NOMO-1 treated with dmso at 0.1 percent for 144 hours (cell line): Measurements from ENCODE around the gene KRT9.

Experiments
- DNase-seq: peaks from one replicate; lab custom pipeline; 2025; ENCODE audit not compliant: unreplicated experiment; lab: John Stamatoyannopoulos, UW

Gene KRT9

DNA sequence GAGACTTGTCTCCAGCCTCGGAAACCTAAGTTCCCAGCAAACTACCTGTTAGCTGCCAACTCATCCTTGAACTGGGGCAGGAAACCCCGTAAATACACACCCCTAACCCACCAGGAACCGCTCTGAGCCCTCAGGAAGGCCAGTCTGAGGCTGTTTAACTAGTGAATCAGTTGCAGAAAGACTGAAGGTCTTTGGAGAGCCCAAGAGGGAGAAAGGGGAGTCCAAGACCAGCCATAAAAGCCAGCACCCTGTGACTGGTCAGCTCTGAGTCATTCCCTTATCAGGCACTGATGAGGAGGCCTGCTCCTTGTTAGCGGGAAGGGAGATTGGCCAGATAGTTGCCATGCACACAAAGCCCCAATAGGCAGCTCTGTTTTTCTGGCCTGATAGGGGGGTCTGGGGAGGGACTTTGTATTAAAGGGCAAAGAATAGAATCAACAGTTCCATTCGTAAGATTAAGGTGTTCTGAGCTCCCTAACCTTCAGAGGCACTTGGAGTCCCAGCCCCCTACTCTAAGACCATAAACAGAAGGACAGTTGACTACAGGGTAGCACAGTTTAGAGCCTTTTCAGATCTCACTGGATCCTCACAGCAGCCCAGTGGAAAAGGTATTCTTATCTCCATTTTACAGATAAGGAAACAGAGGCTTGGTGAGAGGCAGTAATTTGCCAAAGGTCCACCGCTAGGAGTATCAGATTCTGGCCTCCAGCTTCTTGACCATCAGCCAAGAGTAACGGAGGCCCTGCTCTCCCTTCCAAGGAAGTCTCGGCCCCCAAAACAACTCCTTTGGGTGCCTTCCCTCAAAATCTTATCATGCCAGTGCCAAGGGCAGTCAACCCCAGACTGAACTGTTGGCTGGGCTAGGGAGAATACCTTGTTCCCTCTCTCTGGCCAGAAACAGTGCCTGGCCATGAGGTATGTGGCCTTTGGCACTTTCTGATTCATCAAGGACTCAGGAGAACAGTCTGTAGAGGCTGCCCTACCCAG is 41.5 kb downstream of the KRT9 start:
- DNase-seq = no peak

DNA sequence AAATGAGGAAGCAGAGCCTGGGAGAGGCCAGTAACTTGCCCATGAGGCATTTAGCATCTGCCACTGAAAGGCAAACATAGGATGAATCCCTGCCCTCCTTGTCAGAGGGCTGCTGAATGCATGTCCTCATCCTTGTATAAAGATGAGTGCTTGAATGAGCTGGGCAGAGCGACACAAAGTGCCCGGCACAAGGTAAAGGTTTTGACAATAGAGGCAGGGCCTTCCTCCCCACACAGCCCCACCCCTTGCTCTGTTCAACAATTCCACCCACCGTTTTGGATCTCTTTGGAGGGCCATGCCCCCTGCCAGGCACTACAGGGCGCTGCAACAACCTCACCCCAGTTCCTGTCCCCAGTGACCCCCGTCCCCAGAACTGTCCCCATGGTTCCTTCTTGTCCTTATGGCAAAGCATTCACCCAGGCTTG is 42.4 kb downstream of the KRT9 start:
- DNase-seq = no peak

DNA sequence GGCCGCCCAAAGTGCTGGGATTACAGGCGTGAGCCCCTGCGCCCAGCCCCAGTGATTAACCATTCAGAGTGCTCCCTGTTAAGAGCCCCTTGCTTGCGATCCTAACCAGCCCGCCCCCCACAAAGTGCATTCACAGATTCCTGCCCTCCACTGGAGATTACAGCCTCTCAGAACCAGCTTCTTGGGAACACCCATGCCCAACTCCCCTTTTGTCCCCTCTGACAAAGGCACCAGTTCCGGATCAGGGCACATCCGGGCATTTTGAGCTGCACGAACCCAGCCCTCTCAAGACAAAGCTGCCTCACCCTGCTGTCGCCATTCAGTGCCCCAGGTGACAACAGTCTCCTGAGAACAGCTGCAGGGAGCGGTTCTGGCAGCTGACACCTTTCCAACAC is 42.9 kb downstream of the KRT9 start:
- DNase-seq = no peak

DNA sequence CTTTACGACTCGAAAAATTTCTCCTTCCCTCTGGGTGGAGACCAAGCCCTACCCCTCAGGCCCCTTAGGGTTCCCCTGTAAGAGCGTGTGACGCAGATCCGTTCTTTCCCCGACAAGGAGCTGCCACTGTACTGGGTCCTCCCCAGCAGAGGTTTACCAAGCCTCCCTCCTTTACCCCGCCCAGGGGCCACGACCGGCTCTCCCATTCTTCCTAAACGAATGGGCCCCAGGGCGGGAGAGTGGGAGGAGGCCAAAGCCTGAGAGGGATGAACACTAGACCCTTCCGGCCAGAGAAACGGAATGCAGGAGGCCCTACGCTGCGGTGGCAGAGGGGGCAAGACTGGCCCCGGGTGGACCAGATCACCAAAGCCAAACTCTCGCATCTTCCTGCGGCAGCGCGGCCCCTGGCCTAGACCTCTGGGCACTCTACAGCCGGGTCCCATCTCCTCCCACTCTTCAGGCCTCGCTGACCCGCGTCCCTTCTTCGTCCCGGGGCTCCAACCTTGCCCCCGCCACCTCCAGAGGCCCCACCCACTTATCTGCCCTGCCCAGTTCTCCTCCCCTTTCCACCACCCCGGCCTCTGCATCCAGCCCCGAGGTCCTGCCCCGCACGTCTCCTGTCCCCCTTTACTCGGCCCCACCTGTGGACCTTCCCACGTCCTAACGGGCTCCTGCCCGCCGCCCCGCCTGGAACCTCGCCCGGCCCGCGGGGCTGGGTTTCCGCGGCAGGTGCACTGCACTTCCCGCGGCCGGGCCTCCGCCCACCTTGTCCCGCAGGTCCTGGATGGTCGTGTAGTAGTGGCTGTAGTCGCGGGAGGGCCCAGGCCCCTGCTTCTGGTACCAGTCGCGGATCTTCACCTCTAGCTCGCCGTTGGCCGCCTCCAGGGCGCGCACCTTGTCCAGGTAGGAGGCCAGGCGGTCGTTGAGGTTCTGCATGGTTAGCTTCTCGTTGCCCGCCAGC is 44.5 kb downstream of the KRT9 start:
- DNase-seq = no peak

DNA sequence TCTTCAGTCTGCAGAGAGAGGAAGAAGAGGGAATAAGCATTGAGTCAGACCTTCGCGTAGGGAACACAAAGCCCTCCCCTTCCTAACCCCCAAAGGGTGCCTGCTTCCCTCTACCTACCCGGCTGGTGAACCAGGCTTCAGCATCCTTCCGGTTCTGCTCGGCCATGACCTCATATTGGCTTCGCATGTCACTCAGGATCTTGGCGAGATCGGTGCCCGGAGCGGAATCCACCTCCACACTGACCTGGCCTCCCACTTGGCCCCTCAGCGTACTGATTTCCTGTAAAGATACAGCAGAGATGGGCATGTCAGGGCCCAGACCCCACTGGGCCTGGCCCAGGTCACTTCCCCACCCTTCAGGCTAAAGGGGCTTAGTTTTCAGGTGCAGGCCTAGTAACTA is 47.6 kb downstream of the KRT9 start:
- DNase-seq = no peak

DNA sequence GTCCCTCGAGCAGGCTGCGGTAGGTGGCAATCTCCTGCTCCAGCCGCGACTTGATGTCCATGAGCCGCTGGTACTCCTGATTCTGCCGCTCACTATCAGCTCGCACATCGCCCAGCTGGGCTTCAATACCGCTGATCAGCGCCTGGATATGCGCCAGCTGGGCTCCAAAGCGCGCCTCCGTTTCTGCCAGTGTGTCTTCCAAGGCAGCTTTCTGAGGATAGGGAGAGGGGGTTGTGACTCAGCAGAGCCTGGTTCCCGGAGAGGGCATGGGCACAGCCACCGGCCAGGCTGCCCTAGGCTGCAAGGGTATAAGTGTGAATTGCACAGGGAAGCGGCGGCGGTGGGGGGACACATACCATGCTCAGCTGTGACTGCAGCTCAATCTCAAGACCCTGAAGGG is 48.1 kb downstream of the KRT9 start:
- DNase-seq = no peak

DNA sequence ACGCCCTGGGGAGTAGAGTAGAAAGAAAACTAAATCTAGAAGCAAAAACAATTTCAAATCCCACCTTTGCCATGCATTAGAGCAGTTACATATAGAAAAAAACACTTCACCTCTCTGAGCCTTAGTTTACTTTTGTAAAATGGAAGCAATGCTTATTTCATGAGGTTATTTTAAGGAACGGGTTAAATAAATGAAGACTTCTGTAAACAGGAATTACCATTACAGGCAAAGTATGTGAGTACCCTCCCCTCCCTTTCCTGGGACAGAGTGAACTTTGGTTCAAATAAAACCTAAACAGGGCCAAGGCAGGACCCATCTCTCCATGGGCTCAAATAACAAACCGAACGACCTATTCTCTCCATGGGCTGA is 48.6 kb downstream of the KRT9 start:
- no peak for DNase-seq

DNA sequence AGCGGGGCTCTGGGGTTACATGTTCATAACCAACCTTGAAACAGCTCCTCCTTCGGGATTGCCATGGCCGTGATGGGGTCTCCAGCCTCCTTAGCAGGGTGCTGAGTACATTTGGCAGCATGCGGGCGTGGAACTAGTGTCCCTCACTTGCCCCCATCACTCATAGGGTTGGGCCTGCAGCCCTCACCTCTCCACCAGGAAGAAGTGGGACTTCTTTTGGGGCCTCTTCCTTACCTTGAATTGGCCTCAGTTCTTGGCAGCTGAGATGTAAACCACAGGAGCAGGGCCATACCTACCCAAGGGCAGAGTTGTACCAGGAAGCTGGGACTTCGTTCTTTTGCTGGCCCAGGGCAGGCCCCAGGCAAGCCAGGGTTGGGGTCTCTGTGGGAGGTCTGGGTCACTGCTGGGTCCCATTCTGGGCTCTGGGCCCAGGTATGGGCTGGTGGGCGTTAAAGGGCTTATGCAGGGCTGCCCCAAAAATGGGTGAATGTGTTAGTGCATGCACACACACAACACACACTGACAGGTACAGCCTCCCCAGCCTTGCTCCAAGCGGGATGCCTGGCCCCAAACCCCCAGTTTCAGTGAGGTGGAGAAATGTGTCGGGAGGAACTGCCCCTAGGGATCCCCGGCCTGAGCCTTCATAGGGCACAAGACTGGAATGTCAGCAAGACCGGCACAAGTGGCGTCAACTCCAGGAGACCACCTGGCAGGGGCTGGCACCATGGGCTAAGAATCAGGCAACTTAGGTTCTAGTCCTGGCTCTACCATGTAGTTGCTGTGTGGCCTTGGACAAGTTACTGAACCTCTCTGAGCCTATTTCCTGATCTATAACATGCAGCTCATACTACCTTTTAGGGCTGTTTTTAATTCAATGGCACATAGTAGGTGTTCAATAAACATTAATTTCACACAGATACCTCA is 49.3 kb downstream of the KRT9 start:
- DNase-seq = no peak

DNA sequence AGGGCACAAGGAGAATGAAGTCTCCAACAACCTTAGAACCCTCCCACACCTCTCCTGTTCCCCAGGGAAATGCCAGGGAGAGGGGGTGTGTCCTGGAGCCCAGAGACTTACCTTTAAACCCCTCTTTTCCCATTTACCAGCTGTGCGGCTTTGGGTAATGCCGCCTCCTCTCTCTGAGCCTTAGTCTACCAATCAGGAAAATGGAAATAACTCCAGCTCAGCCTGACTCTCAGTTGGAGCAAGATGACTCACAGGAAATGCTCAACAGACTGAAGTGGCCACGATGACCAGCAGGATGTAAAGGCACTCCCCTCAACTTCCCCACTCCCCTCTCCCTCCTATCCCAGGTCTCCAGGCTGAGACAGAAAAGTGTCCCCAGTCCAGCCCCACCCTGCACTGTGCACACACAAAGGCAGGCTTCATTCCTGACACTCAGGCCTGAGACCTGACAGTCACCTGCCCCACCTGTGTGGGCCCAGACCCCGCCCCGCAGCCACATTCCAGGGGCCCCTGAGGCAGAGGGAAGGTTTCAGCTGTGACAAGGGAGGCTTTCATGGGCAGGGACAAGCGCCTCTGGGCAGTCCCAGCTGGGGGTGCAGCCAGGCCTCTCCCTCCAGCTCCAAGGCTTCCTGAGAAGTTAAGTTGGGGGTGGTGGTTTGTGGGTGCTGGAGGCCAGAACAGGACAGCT is 50.1 kb downstream of the KRT9 start:
- DNase-seq = no peak

DNA sequence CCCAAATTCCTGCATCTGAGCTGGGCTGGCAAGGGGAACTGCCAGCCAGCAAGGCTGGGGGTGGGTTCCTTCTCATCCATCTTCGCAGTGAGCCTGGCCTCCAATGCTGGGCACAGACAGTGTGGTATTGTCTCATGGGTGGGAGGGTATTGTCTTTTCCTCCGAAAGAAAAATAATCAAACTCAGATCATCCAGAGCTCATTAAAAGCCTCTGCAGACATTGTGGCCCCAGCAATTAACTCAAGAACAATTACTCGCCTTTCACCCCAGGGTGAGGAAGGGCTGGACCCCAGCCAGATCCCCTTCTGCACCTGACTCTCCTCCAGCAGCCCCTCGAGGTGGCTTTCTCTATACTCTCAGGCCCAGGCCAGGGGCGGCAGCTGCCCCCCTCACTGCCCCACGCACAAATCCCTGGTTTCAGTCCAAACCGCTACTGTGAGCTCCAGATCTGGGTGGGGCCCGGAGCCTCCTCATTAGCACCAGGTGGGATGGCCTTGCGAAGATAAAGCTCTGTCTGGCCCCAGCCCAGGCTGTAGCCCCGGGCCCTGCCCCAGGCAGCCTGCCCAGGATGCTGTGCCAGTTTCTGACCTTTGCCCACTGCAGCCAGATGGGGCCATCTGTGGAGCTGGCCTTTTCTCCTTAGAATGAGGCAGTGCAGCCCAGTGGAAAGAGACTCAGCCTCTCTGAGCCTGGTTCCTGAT is 50.9 kb downstream of the KRT9 start:
- DNase-seq = no peak

DNA sequence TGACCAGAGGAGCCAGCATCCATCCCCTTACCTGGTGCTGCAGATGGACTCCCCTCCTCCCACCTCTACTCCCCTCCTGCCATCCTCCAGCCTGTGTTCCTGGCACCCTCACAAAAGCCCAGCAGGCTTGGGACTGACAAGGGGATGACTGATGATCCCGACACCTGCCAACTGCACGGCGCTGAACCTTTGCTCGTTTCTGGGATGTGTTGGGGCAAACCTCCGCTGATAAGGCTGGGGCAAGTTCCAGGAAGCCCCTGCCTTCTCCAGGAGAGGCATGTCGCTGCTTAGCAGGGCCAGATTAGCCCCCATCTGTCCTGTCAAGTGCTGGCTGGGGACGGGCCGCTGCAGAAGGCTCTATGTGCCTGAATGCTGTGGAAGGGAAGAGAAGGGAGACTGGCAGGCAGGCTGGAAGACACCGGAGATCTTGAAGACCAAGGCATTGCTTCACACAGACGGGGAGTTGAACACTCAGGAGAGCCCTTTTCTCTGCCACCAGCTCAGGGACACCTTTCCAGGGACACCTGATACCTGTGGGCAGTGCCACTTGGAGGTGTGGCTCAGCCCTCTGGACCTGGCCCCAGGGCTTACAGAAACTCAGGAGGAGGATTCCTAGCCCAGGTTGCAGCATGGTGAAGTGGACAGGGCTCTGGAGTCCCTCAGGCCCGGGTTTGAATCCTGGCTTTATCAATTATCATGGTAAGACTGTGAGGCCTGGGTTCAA is 52.2 kb downstream of the KRT9 start:
- no peak for DNase-seq

DNA sequence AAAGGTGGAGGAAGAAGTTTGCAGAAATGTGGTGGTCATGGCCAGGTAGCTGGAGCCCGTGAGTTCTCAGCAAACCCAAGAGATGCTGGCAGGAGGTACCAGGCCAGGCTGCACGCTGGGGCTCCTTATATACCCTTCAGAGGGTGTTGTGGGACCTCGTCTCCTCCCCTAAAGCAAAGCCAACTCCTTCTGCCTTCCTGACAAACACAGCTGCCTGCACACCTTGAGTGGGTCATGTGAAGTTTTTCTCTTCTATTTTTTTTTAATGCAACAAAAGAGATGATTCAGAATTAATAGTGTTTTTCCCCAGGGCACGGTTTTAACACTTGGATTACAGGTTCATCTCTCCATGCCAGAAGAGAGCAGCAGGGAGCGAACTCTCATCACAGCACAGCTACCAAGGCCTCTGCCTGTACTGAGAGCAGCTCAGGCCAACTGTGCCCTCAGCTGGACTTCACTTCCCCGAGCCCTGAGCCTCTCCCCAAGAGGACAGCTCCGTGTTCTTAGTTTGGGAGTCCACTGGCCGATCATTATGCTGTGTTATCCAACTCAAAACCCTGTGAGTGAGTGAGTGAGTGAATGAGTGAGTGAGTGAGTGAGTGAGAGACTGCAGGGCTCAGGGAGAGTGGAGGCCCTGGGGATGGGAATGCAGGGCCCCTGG is 52.9 kb downstream of the KRT9 start, which contains the start of gene KRT15:
Gene KRT15, minus strand, starts transcription at position 102 of the 661 bp plus-strand sequence. Its CDS starts 63 bp downstream, at position 39.
- DNase-seq = no peak

DNA sequence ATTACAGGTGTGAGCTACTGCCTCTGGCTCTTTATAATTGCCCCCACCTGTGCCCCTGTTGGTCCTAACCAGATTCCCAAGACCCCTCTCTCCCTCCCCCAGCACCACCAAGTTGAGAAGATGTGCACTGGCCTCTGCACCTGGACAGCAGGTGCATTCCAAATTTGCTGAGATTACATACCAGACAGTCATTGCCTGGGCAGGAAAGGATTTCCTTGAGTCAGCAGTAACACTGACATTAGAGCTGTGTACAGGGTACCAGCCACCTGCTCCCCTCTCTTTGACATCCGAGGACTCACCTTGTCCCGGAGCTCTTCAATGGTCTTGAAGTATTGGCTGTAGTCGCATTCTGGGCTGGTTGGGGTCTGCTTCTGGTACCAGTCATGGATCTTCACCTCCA is 53.8 kb downstream of the KRT9 start:
- no peak for DNase-seq

DNA sequence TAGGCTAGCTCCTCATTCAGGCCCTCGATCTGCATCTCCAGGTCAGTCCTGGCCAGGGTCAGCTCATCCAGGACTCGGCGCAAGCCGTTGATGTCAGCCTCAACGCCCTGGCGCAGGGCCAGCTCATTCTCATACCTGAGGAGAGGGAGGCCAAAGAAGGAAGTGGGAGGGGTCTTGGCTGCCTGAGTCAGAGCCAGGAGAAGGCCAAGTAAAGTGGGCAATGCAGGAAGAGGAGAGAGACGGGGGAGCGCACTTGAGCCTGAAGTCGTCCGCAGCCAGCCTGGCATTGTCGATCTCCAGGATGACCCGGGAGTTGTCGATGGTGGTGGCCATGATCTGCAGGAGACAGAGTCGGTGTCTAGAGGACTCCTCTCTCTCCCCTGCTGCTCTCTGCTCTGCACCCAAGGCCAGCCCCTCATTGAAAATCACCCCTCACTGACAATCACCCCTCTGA is 55.0 kb downstream of the KRT9 start:
- DNase-seq = no peak

DNA sequence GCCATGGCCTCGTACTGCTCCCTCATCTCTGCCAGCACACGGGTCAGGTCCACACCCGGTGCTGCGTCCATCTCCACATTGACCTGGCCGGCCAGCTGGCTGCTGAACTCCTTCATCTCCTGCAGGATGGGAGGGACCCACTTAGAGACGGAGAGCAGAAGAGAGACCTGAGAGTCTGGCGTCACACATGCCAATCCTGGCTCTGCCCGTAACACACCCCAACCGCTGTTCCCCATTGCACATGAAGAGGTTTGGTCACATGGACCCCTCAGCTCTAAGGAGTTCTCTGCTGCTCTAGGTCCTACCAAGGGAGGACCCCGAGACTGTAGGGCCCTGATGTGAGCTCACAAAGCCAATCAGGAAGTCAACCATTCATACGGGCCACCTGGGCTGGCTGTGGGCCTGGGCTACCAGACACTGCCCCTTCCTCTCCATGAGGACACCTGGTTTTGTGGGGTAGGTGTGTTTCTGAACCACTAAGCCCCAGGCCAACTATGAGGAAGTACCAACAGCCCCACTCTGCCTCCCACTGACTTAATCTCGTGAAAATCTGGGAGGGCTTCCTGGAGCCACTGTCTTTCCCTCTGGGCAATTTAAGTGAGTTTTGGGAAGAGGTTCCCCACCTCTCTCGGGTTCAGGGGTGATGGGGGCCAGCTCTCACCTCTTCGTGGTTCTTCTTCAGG is 55.6 kb downstream of the KRT9 start:
- DNase-seq = no peak
